Lower leg skin (tissue), 3 donors: ENCODE data around the gene VSTM1.

Source experiments
- POLR2A ChIP-seq, 2 donors: fragments of 450-650 bp; IDR thresholded peaks; one replicate each; pipeline ENCODE4 v1.6.1; 2016 to 2017; ENCODE audit warnings: antibody characterized with exemption in 2 of 2, mild to moderate bottlenecking in 1 of 2, moderate library complexity in 1 of 2
- TF ChIP-seq, protein P1 (sequence below), 3 donors: fragments of 450-650 bp; IDR thresholded peaks; one replicate each; pipeline ENCODE4 v1.5.1; 2016; ENCODE audit warnings: antibody characterized with exemption in 3 of 3, mild to moderate bottlenecking in 3 of 3, moderate library complexity in 2 of 3

DNA sequence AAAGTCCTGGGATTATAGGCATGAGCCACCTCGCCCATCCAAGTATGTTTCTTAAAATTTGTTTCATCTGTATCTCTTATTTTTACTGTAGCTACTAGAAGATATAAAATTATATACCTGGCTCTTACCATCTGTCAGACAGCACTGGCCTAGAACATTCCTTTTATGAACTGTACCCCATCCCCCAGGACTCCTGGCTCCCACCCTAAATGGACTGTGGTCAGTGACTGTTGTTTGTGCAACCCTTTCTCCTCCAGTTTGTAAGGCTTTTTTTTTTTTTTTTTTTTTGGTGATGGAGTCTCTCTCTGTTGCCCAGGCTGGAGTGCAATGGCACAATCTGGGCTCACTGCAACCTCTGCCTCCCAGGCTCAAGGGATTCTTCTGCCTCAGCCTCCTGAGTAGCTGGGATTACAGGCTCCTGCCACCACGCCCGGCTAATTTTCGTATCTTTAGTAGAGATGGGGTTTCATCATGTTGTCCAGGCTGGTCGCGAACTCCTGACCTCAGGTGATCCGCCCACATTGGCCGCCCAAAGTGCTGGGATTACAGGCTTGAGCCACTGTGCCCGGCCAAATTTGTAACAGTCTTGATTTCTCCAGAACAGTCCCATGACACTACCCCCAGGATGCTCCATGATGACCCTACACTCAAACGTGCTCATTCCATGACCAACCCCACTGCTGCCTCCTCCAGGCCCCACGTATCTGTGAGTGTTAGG is 41.5 kb upstream of the VSTM1 start:
- TF ChIP-seq, protein P1, sequence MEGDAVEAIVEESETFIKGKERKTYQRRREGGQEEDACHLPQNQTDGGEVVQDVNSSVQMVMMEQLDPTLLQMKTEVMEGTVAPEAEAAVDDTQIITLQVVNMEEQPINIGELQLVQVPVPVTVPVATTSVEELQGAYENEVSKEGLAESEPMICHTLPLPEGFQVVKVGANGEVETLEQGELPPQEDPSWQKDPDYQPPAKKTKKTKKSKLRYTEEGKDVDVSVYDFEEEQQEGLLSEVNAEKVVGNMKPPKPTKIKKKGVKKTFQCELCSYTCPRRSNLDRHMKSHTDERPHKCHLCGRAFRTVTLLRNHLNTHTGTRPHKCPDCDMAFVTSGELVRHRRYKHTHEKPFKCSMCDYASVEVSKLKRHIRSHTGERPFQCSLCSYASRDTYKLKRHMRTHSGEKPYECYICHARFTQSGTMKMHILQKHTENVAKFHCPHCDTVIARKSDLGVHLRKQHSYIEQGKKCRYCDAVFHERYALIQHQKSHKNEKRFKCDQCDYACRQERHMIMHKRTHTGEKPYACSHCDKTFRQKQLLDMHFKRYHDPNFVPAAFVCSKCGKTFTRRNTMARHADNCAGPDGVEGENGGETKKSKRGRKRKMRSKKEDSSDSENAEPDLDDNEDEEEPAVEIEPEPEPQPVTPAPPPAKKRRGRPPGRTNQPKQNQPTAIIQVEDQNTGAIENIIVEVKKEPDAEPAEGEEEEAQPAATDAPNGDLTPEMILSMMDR (IDR thresholded peaks at IDR 0.05), result no peak
- TF ChIP-seq POLR2A (IDR thresholded peaks at IDR 0.05), result no peak
